SH-SY5Y (cell line): Measurements from ENCODE around the gene PRKCH.

Source experiments
- GATA2 ChIP-seq: IDR thresholded peaks from 2 replicates; pipeline ENCODE4 v1.6.1; 2011; ENCODE audit warnings: mild to moderate bottlenecking, low read depth, low read length
- GATA3 ChIP-seq: IDR thresholded peaks from 2 replicates; pipeline ENCODE4 v1.6.1; 2011; ENCODE audit warnings: low read depth, mild to moderate bottlenecking, low read length, moderate library complexity

- no peak for TF ChIP-seq GATA2
- TF ChIP-seq GATA3, result no peak
These were observed 82.0 kb downstream of the PRKCH start for GRCh38 chr14:61403411-61403810.
